LNCaP clone FGC (cell line): ENCODE results near the gene DLEU7.

Experiments
- DNase-seq: peaks from one replicate; pipeline ENCODE4 v3.0.0-alpha.2; 2011; ENCODE audit warnings: low read depth
- H3K4me3 ChIP-seq: 2 replicates; pipeline ENCODE4 v1.5.1; 2011; ENCODE audit warnings: mild to moderate bottlenecking, low read depth, low read length, control low read depth
- CTCF ChIP-seq: IDR thresholded peaks from 2 replicates; pipeline ENCODE4 v1.5.1; 2012; ENCODE audit warnings: mild to moderate bottlenecking; ENCODE audit not compliant: control insufficient read depth, insufficient read depth; ENCODE audit errors: extremely low read depth

DLEU7 gene

GRCh38 chr13:50884265-50884664, 40.8 kb upstream of the DLEU7 start:
- H3K4me3 ChIP-seq: no peak overlapping the region
- TF ChIP-seq CTCF: no peak
- DNase-seq: no peak

DNA sequence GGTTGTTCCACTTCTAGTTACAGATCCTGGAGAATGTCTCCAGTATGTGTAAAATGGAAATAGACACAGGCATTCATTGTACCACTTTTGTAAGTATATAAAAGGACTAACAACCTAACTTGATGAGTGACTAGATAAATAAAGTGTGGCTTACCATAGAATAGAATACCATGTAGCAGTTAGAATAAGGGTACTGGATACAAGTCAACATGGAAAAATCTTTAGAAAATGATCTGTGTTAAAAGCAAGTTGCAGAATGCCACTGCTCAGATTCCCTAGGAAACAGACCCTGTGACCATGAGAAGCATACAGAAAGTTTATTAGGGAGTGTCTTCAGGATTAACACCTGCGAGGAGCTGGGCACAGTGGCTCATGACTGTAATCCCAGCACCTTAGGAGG, 40.2 kb upstream of the DLEU7 start:
- DNase-seq: no peak
- no peak overlapping the region for H3K4me3 ChIP-seq
- TF ChIP-seq CTCF: no peak

DNA sequence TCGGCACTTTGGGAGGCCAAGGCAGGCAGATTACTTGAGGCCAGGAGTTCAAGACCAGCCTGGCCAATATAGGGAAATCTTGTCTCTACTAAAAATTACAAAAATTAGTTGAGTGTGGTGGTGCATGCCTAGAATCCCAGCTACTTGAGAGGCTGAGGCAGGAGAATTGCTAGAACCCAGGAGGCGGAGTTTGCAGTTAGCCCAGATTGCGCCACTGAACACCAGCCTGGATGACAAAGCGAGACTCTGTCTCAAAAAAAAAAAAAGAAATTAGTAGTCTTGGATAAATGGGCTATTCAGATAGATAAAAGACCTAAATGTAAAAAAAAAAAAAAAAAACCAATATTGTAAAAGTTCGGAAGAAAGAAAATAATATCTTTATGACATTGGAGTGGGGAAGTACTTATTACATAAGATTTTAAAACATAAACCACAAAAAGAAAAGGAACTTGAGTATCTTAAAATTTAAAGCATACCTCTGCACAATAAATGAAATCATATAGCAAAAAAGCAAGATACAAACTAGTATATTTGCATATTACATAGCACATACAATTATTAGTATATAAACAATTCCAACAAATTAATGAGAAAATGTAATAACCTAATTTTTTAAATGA, 39.4 kb upstream of the DLEU7 start:
- no peak for TF ChIP-seq CTCF
- no peak overlapping the region for H3K4me3 ChIP-seq
- DNase-seq: no peak

DNA sequence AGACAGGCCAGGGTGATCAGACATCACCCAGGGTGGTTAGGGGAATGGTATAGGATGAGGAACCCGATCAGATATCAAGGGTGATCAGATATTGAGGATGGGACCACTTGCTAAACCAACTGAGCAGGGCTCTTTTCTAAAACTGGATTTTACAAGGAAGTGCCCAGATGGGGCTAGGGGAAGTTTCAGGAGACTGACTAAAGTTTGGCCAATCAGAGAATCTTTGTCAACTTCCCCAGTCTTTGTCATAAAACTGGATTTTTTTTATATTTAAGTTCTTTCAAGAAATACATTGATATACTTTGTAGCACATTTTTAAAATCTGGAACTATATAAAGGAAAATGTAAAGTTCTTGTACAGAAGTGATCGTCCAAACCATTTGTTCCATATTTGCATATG, 30.5 kb upstream of the DLEU7 start:
- no peak for TF ChIP-seq CTCF
- no peak for DNase-seq
- H3K4me3 ChIP-seq: no peak overlapping the region

- H3K4me3 ChIP-seq: no peak overlapping the region
- no peak for TF ChIP-seq CTCF
Observed at GRCh38 chr13:50873467-50873866, 30.0 kb upstream of the DLEU7 start.

GRCh38 chr13:50871405-50871804, 27.9 kb upstream of the DLEU7 start:
- TF ChIP-seq CTCF: no peak
- no peak overlapping the region for H3K4me3 ChIP-seq
- DNase-seq: no peak

More at GRCh38 chr13:50873467-50873866, 30.0 kb upstream of the DLEU7 start:
- no peak for DNase-seq

- TF ChIP-seq CTCF: no peak
- DNase-seq: no peak
- no peak overlapping the region for H3K4me3 ChIP-seq
Observed at GRCh38 chr13:50867637-50867945, 24.1 kb upstream of the DLEU7 start.
